SJSA1 (cell line): Measurements from ENCODE around the gene RPS28. TPM values are rescaled to one million over a fixed set of nuclear protein-coding genes. Genes with fewer than 3 reads are reported as not detected.
"Not testable (repeated sequence)": the region's sequence is repeated elsewhere in the genome, so short reads cannot be mapped to it uniquely, and the experiment has no call there.

ENCODE experiments used
- DNase-seq, 2 experiments: peaks; one replicate each; pipeline ENCODE4 v3.0.0-alpha.2; 2015 to 2020; ENCODE audit warnings: low spot score in 2 of 2, low read depth in 1 of 2
- H3K27ac ChIP-seq: fragments of 250-450 bp; sonication (Bioruptor Pico); 2 replicates; pipeline ENCODE4 v1.5.1; 2020; ENCODE audit warnings: mild to moderate bottlenecking, moderate library complexity
- H3K27me3 ChIP-seq: fragments of 250-450 bp; sonication (Bioruptor Pico); replicated peaks from 2 replicates; pipeline ENCODE4 v1.5.1; 2020; ENCODE audit warnings: mild to moderate bottlenecking, moderate library complexity
- H3K36me3 ChIP-seq: fragments of 250-450 bp; sonication (Bioruptor Pico); 2 replicates; pipeline ENCODE4 v1.5.1; 2020; ENCODE audit warnings: mild to moderate bottlenecking
- H3K4me1 ChIP-seq: fragments of 250-450 bp; sonication (Bioruptor Pico); replicated peaks from 2 replicates; pipeline ENCODE4 v1.6.1; 2021; ENCODE audit warnings: mild to moderate bottlenecking
- H3K4me3 ChIP-seq: fragments of 250-450 bp; sonication (Bioruptor Pico); 2 replicates; pipeline ENCODE4 v1.5.1; 2020; ENCODE audit warnings: mild to moderate bottlenecking
- H3K9me3 ChIP-seq: fragments of 250-450 bp; sonication (Bioruptor Pico); replicated peaks from 2 replicates; pipeline ENCODE4 v1.5.1; 2020; ENCODE audit warnings: mild to moderate bottlenecking
- total RNA-seq: library from RNA; depleted of rRNA; stranded (reverse); fragments of >200 nt; shearing (Covaris generic); gene quantifications from 2 replicates; pipeline ENCODE4 v1.2.3, GENCODE V29; 2014; rRNA removed

RPS28 gene
- total RNA-seq, result 164 and 220 TPM in 2 replicates

DNA sequence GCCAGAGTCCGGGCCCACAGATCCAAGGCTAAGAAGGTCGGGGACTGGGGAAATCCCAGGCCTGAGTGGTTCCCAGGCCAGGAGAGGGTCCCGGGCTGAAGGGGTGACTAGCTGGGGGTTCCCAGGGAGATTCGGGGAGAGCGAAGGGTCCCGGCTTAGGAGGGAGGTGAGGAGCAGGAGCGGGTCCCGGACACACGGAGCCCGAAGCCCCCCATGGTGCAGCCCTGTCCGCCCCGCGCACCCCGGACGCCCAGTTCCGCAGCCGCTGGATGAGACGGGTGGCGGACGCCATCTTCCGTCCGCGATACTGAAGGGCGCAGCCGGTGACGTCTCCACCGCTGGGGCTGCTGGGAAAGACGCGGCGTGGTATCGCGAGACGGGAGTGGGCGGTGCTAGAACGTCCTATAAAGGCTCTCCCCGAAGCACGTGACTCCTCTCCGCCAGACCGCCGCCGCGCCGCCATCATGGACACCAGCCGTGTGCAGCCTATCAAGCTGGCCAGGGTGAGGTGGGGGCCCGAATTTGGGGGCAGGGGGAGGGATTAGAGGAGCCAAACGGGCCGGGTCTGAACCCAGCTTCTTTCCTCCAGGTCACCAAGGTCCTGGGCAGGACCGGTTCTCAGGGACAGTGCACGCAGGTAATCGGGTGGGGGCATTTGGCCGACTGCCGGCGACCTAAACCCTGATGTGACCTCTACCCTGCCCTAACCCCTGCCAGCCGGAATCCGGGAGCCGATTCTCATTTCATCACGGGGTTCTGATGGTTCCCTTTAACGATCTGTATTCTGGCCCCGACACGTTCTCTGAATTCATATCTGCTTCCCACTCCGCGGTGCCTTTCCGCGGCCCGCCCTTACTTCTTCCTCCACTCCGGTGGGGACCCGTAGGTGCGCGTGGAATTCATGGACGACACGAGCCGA is at the start of gene RPS28, which contains the start of gene NDUFA7:
RPS28 (plus strand) TSS at position 430 of the 919 bp plus-strand sequence; CDS start at position 465, 35 bp downstream.
NDUFA7 (minus strand) TSS at position 309 of the 919 bp plus-strand sequence; CDS start at position 292, 17 bp downstream.
- Histone ChIP-seq H3K4me3 (peak within 1 kb of the TSS; percentile 72), H3K27me3 (no peaks in the 10 kb centered on the region), H3K4me1 (peaks cover 21% of the 10 kb centered on the region), H3K9me3 (peaks cover 3% of the 10 kb centered on the region; the same call in 1 of the 2 replicates), H3K36me3 (peaks cover 51% of the 10 kb centered on the region), H3K27ac (peak within 1 kb of the TSS; percentile 74)
- peak; percentile 92 to 97 for DNase-seq

GRCh38 chr19:8276508-8276907 is 44.8 kb upstream of the RPS28 start:
- DNase-seq, H3K9me3 ChIP-seq, H3K27me3 ChIP-seq, H3K4me1 ChIP-seq, H3K36me3 ChIP-seq, H3K4me3 ChIP-seq, H3K27ac ChIP-seq: not testable (repeated sequence)

- H3K27me3 ChIP-seq, H3K4me1 ChIP-seq, H3K4me3 ChIP-seq, H3K9me3 ChIP-seq, DNase-seq, H3K36me3 ChIP-seq, H3K27ac ChIP-seq: not testable (repeated sequence)
Measured at GRCh38 chr19:8291337-8291736, 30.0 kb upstream of the RPS28 start.

- Histone ChIP-seq H3K36me3 (peaks cover 16% of the 10 kb centered on the region), H3K4me1 (peaks cover 14% of the 10 kb centered on the region), H3K4me3 (no peak overlapping the region), H3K9me3 (no peaks in the 10 kb centered on the region), H3K27me3 (no peaks in the 10 kb centered on the region), H3K27ac (no peak overlapping the region)
- DNase-seq, result peak in 1 of 2 experiments; percentile 44
Measured at GRCh38 chr19:8302357-8302691, 19.0 kb upstream of the RPS28 start.

- no peak overlapping the region for H3K4me3 ChIP-seq
- H3K4me1 ChIP-seq, result peaks cover 19% of the 10 kb centered on the region
- peak in 1 of 2 experiments; percentile 40 for DNase-seq
- H3K9me3 ChIP-seq, result no peaks in the 10 kb centered on the region
- no peak overlapping the region for H3K27ac ChIP-seq
- peaks cover 16% of the 10 kb centered on the region for H3K36me3 ChIP-seq
- H3K27me3 ChIP-seq, result no peaks in the 10 kb centered on the region
Measured at GRCh38 chr19:8302734-8303133, 18.6 kb upstream of the RPS28 start.

GRCh38 chr19:8304841-8305621 is 16.3 kb upstream of the RPS28 start:
- peaks cover 28% of the 10 kb centered on the region for H3K4me1 ChIP-seq
- no peaks in the 10 kb centered on the region for H3K27me3 ChIP-seq
- H3K9me3 ChIP-seq, result 0 out of 2 replicates have a peak, but pooled peaks cover 3% of the 10 kb centered on the region
- peaks cover 19% of the 10 kb centered on the region for H3K36me3 ChIP-seq
- H3K27ac ChIP-seq, result no peak overlapping the region
- no peak overlapping the region for H3K4me3 ChIP-seq
- DNase-seq, result peak in 1 of 2 experiments; percentile 50

- Histone ChIP-seq H3K36me3 (peaks cover 26% of the 10 kb centered on the region), H3K27me3 (no peaks in the 10 kb centered on the region), H3K27ac (no peak overlapping the region), H3K4me1 (peaks cover 28% of the 10 kb centered on the region), H3K4me3 (no peak overlapping the region), H3K9me3 (0 out of 2 replicates have a peak, but pooled peaks cover 3% of the 10 kb centered on the region)
- DNase-seq, result peak in 1 of 2 experiments; percentile 40
Measured at GRCh38 chr19:8305798-8306197, 15.5 kb upstream of the RPS28 start.

DNA sequence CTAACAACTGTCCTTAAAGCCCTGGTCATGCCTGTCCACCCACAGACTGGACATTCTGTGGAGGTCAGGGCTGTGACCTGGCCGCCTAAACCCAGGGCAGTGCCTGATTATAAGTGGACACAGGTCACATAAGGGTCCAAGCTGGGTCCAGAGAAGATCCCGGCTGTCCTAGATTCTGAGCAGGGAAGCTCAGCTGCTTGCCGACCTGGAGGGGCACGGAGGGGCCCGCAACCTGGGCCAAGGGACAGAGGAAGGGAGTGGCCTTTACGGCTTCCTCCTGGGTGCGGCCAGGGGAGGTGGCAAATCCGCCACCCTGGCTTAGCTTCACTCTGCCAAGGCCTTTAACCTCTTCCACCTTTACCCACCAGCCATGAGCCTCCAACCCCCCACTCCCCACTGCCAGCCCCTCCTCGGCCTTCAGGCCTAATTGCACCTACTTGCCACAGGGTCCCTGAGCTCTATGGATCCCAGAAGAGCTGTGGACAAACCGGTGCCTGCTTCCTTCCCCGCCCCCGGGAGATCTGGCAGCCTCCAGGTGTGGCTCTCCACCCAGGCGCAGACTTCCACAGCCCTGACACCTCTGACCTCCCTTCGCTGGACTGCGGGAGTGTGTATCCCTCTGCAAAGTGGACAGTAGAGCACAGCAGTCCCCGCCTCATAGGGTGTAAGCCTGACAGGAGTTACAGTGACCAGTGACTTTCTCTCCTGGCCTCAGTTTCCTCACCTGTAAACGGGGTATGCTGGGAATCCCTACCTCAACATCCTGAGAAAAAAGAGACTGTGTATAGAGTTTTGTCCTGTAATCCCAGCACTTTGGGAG is 14.9 kb upstream of the RPS28 start:
- Histone ChIP-seq H3K4me3 (no peak overlapping the region), H3K27me3 (no peaks in the 10 kb centered on the region), H3K36me3 (peaks cover 32% of the 10 kb centered on the region), H3K9me3 (0 out of 2 replicates have a peak, but pooled peaks cover 3% of the 10 kb centered on the region), H3K27ac (no peak overlapping the region), H3K4me1 (peaks cover 28% of the 10 kb centered on the region)
- peak in 1 of 2 experiments; percentile 32 for DNase-seq

DNA sequence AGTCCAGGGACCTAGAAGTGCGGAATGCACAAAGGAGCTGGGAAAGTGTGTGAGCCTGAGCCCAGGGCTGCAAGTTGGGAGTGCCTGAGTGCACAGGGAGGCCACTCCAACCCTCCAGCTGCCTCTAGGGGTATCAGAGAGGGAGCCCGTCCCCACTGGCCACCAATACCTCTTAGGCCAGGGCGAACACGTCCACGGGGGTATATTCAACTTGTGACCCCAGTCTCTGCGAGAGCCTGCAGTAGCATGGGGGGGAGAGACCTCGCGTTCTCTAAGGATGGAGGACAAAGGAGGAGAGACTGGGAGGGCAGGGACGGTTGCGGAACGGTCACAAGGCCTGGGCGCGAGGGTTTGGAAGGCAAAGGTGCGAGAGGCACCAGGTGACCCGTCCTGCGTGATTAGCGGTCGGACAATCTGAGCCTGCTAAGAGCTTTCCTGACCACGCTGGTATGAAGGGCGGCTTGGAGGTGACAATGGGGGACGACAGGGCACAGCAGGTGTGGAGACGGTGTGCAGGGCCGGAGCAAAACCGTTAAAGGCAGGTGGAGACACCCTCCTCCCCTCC is 13.8 kb upstream of the RPS28 start:
- Histone ChIP-seq H3K4me1 (peaks cover 17% of the 10 kb centered on the region), H3K27me3 (no peaks in the 10 kb centered on the region), H3K27ac (peak overlapping the region; percentile 46; the same call in 1 of the 2 replicates), H3K36me3 (peaks cover 32% of the 10 kb centered on the region), H3K4me3 (peak overlapping the region; percentile 55), H3K9me3 (0 out of 2 replicates have a peak, but pooled peaks cover 3% of the 10 kb centered on the region)
- DNase-seq, result no peak

DNA sequence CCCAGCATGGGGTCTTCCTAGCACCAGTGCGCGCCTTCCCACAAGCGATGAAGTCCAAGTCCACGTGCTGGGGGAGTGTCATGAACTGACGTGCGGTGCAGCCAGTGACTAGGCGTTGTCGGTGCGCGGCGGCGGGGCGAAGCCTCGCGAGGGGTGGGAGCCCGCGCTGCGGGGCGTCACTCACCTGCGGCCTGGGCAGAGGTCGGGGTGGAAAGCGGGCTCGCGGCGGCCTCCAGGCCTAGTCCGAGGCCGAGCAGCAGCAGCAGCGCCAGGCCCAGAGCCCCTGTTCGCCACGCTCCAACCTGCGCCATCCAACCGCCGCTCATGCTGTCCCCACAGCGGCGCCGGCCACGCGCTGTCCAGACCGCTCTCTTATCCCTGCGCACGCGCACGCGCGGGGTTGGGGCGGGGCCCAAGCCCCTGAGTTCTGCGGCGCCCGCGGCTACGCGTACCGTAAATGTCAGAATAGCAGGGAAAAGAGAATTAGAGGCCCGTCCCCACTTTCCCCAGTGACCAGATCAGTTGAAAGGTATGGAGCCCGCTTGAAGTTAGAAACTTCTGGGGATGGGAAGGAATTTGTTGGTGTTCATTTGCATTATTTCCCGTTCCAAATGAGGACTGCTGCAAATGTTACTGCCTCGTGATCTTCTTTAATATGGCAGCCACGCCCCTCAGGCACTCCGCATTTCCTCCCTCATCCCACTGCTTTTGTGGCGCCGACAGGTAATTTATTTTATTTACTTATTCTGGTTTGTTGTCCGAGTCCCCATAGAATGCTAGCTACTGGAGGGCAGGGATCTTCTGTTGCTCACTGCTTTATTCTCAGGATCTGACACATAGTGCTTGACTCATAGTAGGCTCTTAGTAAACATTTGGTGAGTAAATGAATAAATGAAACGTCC is 13.1 kb upstream of the RPS28 start, which contains the start of gene CD320:
CD320 (minus strand) TSS at position 394 of the 902 bp plus-strand sequence; CDS start at position 326, 68 bp downstream.
- no peaks in the 10 kb centered on the region for H3K27me3 ChIP-seq

GRCh38 chr19:8308891-8309291 is 12.4 kb upstream of the RPS28 start:
- H3K9me3 ChIP-seq, result 0 out of 2 replicates have a peak, but pooled peaks cover 3% of the 10 kb centered on the region
- H3K4me1 ChIP-seq, result peaks cover 15% of the 10 kb centered on the region
- no peak overlapping the region for H3K27ac ChIP-seq
- DNase-seq, result peak in 1 of 2 experiments; percentile 32
- no peak overlapping the region for H3K4me3 ChIP-seq
- peaks cover 43% of the 10 kb centered on the region for H3K36me3 ChIP-seq
- no peaks in the 10 kb centered on the region for H3K27me3 ChIP-seq

More for the DNA sequence above, 13.1 kb upstream of the RPS28 start, which contains the start of gene CD320:
- Histone ChIP-seq H3K36me3 (peaks cover 36% of the 10 kb centered on the region), H3K4me1 (peaks cover 15% of the 10 kb centered on the region), H3K4me3 (peak within 1 kb of the TSS; percentile 55), H3K9me3 (0 out of 2 replicates have a peak, but pooled peaks cover 3% of the 10 kb centered on the region), H3K27ac (peak within 1 kb of the TSS; percentile 46)
- DNase-seq, result peak; percentile 90 to 94
